Measurements from ENCODE around the gene GORASP1.

- TF ChIP-seq POLR2AphosphoS5 (IDR thresholded peaks at IDR 0.05) = no peak
- TF ChIP-seq CTCF (IDR thresholded peaks at IDR 0.05) = no peak
Measured at GRCh38 chr3:39079530-39079929, 27.9 kb downstream of the GORASP1 start.
